Large intestine (tissue), 3 donors: ENCODE data around the gene RUVBL2. TPM values are rescaled to one million over a fixed set of nuclear protein-coding genes. Genes with fewer than 3 reads are reported as not detected.

ENCODE experiments used
- DNase-seq, 2 donors: peaks; one replicate each; pipeline versions ENCODE4 v3.0.0 to v3.0.0-alpha.2; 2013
- H3K27ac ChIP-seq: one replicate; pipeline ENCODE4 v1.5.1; 2013; ENCODE audit warnings: low read length
- H3K27me3 ChIP-seq: 2 replicates; pipeline ENCODE4 v1.6.1; 2013; ENCODE audit warnings: low read length; ENCODE audit not compliant: control insufficient read depth, insufficient read depth
- H3K36me3 ChIP-seq: 2 replicates; pipeline ENCODE4 v1.6.1; 2013; ENCODE audit warnings: low read length; ENCODE audit not compliant: control insufficient read depth, insufficient read depth
- H3K4me1 ChIP-seq: one replicate; pipeline ENCODE4 v1.6.1; 2013; ENCODE audit warnings: low read length; ENCODE audit not compliant: control insufficient read depth, insufficient read depth
- H3K4me3 ChIP-seq: one replicate; pipeline ENCODE4 v1.5.1; 2013; ENCODE audit warnings: low read length
- H3K9me3 ChIP-seq: one replicate; pipeline ENCODE4 v1.6.1; 2013; ENCODE audit warnings: mild to moderate bottlenecking, low read depth, low read length, moderate library complexity; ENCODE audit not compliant: control insufficient read depth
- WGBS: methylation state at CpG from one replicate; pipeline ENCODE4 v1.1.5; 2013; ENCODE audit warnings: low lambda C conversion rate; ENCODE audit not compliant: insufficient coverage; 5-methylcytosine and 5-hydroxymethylcytosine counted together
- polyA plus RNA-seq: library from polyadenylated mRNA; unstranded; fragments of 120-200 nt; gene quantifications from one replicate; pipeline ENCODE4 v1.2.1, GENCODE V29; 2013

RUVBL2 gene
- polyA plus RNA-seq, 1 donor: 65.0 TPM

DNA sequence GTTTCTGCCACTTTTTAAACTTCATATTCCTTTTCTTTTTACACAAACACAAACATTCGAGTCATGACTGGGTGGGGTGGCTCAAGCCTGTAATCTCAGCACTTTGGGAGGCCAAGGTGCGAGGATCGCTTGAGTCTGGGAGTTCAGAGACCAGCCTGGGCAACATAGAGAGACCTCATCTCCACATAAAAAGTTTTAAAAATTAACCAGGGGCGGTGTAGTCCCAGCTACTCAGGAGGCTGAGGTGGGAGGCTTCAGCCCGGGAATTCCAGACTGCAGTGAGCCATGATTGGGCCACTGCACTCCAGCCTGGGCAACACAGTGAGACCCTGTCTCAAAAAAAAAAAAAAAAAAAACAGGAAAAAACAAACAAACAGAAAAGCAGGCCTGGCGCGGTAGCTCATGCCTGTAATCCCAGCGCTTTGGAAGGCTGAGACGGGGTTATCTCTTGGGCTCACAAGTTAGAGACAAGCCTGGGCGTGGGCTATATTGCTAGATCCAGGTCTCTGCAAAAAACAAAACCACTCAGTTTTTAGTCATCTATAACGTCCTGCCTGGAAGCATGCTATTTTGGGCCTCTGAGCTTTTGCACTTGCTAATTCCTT is 39.6 kb upstream of the RUVBL2 start:
- WGBS: no CpG with 5 or more reads among the region's 11 CpGs
- Histone ChIP-seq H3K4me1 (peaks cover 18% of the 10 kb centered on the region), H3K27ac (peak overlapping the region; percentile 69), H3K36me3 (peaks cover 9% of the 10 kb centered on the region), H3K4me3 (peak overlapping the region; percentile 36), H3K27me3 (no peaks in the 10 kb centered on the region), H3K9me3 (no peaks in the 10 kb centered on the region)
- peak in 1 of 2 donors; percentile 51 for DNase-seq

DNA sequence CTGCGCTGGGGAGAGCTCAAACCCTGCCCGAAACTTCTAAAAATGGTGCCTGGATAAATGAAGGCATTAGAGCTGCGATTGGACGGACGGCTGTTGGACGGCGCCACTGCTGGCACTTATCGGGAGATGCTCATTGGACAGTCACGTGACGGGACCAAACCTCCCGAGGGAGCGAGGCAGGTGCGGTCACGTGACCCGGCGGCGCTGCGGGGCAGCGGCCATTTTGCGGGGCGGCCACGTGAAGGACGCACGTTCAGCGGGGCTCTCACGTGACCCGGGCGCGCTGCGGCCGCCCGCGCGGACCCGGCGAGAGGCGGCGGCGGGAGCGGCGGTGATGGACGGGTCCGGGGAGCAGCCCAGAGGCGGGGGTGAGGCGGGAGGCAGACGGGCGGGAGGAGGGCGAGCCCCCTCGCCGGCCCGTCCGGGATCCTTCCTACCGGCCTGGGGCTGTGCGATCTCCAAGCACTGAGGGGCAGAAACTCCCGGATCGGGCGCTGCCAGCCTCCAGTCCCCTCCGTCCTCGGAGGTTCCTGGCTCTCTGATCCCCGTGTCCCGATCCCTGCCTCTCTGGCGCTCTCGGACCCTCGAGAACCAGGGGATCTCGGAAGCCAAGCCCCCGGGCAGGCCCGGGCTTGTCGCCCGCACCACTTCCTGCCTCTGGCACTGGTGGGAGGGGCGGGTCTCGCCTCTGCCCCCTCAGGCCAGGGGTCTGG is 38.9 kb upstream of the RUVBL2 start, which contains the start of gene BAX:
TSS of gene BAX (plus strand) at position 281 of the 713 bp plus-strand sequence. CDS start at position 335, 54 bp downstream.
- WGBS: no CpG with 5 or more reads among the region's 71 CpGs
- H3K36me3 ChIP-seq: peaks cover 9% of the 10 kb centered on the region
- peak within 1 kb of the TSS; percentile 99 for H3K4me3 ChIP-seq
- peak within 1 kb of the TSS; percentile 76 for H3K27ac ChIP-seq
- no peaks in the 10 kb centered on the region for H3K9me3 ChIP-seq
- peaks cover 18% of the 10 kb centered on the region for H3K4me1 ChIP-seq
- no peaks in the 10 kb centered on the region for H3K27me3 ChIP-seq
- DNase-seq: peak; percentile 97 to 99

DNA sequence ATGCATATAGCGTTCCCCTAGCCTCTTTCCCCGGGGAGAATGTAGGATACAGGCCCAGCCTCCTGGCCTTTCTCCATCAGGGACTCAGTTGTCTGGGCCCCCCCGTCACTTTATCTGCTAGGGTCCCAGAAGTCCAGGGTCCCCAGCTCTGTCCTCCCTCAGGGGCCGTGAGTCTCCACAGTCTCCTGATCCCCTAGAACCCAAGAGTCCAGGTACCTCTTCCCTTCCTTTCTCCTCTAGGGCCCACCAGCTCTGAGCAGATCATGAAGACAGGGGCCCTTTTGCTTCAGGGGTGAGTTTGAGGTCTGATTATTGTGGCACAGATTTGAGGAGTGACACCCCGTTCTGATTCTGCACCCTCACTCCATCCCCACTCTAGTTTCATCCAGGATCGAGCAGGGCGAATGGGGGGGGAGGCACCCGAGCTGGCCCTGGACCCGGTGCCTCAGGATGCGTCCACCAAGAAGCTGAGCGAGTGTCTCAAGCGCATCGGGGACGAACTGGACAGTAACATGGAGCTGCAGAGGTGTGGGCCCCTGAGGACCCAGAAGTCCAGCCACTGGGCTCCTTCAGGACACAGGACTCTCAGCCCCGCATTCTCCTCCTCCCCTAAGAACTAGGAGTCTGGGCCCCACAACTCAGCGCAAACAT is 38.3 kb upstream of the RUVBL2 start:
- Histone ChIP-seq H3K27me3 (no peaks in the 10 kb centered on the region), H3K36me3 (peaks cover 9% of the 10 kb centered on the region), H3K9me3 (no peaks in the 10 kb centered on the region), H3K27ac (peak overlapping the region; percentile 76), H3K4me3 (peak overlapping the region; percentile 99), H3K4me1 (peaks cover 19% of the 10 kb centered on the region)
- WGBS: no CpG with 5 or more reads among the region's 16 CpGs
- no peak for DNase-seq

DNA sequence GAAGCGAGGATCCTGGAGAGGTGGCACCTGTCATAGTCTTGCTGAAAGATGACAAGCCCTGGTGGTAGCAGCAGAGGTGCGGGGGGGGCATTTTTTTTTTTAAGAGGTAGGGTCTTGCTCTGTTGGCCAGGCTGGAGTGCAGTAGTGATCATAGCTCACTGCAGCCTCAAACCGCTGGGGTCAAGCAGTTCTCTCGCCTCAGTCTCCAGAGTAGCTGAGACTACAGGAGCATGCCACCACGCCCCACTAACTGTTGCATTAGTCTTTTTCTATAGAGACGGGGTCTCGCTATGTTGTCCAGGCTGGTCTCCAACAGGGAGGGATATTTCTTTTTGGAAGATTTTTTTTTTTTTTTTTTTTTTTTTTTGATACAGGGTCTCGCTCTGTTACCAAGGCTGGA is 35.7 kb upstream of the RUVBL2 start:
- H3K27me3 ChIP-seq: no peaks in the 10 kb centered on the region
- no peak overlapping the region for H3K27ac ChIP-seq
- WGBS: no CpG with 5 or more reads among the region's 8 CpGs
- no peak overlapping the region for H3K4me3 ChIP-seq
- H3K9me3 ChIP-seq: no peaks in the 10 kb centered on the region
- peaks cover 38% of the 10 kb centered on the region for H3K4me1 ChIP-seq
- DNase-seq: no peak
- peaks cover 9% of the 10 kb centered on the region for H3K36me3 ChIP-seq

DNA sequence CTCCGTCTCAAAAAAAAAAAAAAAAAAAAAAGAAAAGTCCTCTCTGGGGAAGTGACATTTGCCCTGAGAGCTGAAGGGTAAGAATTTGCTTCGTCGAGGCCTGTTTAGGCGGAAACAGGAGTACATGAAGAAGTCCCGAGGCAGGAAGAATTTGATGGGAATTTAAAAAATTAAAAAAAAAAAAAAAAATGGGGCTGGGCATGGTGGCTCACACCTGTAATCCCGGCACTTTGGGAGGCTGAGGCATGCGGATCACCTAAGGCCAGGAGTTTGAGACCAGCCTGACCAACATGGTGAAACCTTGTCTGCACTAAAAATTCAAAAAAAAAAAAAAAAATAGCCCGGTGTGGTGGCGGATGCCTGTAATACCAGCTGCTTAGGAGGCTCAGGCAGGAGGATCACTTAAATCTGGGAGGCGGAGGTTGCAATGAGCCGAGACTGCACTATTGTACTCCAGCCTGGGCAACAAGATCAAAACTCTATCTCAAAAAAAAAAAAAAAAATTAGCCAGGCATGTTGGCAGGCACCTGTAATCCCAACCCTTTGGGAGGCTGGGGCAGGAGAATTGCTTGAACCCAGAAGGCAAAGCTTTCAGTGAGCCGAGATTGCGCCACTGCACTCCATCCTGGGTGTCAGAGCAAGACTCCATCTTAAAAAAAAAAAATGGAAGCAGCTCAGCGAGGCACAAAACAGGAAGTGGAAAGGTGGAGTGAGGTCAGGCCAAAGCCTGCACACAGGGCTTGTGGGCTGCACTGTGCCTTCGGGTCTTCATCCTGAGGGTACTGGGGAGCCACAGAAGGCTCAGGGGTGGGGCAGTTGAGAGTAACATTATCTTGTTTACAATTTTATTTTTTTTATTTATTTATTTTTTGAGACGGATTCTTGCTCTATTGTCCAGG is 34.1 kb upstream of the RUVBL2 start:
- no peaks in the 10 kb centered on the region for H3K27me3 ChIP-seq
- H3K4me3 ChIP-seq: no peak overlapping the region
- no peak overlapping the region for H3K27ac ChIP-seq
- H3K4me1 ChIP-seq: peaks cover 40% of the 10 kb centered on the region
- no peak for DNase-seq
- H3K9me3 ChIP-seq: no peaks in the 10 kb centered on the region
- H3K36me3 ChIP-seq: peaks cover 9% of the 10 kb centered on the region
- no CpG with 5 or more reads among the region's 16 CpGs for WGBS

DNA sequence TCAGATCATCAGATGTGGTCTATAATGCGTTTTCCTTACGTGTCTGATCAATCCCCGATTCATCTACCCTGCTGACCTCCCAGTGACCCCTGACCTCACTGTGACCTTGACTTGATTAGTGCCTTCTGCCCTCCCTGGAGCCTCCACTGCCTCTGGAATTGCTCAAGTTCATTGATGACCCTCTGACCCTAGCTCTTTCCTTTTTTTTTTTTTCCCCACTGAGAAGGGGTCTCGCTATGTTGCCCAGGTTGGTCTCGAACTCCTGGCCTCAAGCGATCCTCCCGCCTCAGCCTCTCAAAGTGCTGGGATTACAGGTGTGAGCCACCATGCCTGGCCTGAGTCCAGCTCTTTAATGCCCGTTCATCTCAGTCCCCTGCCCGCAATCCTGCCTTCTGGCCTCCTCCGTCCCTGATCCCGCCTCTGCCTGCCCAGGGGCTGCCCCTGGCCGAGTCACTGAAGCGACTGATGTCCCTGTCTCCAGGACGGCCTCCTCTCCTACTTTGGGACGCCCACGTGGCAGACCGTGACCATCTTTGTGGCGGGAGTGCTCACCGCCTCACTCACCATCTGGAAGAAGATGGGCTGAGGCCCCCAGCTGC is 32.5 kb upstream of the RUVBL2 start:
- Histone ChIP-seq H3K27ac (peak overlapping the region; percentile 97), H3K4me1 (peaks cover 32% of the 10 kb centered on the region), H3K4me3 (no peak overlapping the region), H3K36me3 (peaks cover 13% of the 10 kb centered on the region), H3K9me3 (peaks cover 3% of the 10 kb centered on the region), H3K27me3 (no peaks in the 10 kb centered on the region)
- peak in 1 of 2 donors; percentile 37 for DNase-seq
- WGBS: no CpG with 5 or more reads among the region's 19 CpGs

DNA sequence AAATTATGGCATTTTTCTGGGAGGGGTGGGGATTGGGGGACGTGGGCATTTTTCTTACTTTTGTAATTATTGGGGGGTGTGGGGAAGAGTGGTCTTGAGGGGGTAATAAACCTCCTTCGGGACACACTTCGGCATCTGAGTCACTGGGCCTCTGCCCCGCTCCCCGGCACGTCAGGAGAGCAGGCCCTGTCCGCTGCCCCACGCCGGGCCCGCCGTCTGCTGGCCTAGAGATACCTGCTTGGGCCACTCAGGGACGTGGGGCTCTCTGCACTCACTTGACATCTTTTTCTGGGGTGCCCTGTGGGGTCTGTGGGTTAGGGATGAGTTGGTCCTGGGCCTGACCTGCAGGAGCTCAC is 32.0 kb upstream of the RUVBL2 start:
- DNase-seq: no peak
- Histone ChIP-seq H3K4me1 (peaks cover 29% of the 10 kb centered on the region), H3K27me3 (no peaks in the 10 kb centered on the region), H3K4me3 (peak overlapping the region; percentile 57), H3K9me3 (peaks cover 7% of the 10 kb centered on the region), H3K27ac (peak overlapping the region; percentile 97), H3K36me3 (peaks cover 15% of the 10 kb centered on the region)
- WGBS: no CpG with 5 or more reads among the region's 12 CpGs

DNA sequence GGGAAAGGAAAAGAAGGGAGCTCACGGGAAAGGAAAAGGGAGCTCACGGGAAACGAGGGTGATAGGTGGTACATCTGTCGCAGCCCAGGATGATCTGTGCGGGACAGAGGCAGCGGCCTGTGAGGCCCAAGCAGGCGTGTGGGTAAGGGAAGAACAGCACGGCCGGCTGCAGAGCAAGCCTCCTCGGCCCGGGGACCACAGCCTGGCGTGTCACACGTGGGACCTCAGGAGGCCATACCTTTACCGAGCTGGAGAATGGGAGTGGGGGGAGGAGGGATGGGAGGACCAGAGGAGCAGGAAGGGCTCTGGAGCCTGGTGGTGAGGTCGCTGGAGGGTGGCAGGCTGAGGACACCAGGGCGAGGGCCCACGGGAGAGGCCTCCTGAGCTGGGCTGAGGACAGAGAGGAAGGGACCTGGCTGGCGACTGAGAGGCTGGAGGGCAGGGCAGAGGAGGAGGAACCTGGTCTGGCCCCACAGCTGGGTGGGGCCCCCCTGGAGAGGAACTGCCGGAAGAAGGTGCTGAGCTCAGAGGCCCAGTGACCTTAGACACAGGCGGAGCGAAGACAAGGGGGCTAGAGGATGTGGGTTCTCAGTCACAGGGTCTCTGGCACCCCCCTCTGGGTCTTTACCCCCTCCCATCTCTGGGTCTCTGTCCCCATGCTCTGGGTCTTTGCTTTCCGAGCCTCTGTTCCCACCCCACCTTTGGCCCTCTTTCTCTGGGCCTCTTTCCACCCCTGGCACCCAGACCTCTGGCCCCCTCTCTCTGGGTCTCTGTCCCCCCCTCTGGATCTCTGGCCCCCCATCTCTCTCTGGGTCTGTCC is 31.4 kb upstream of the RUVBL2 start:
- H3K36me3 ChIP-seq: peaks cover 20% of the 10 kb centered on the region
- H3K9me3 ChIP-seq: peaks cover 7% of the 10 kb centered on the region
- WGBS: no CpG with 5 or more reads among the region's 22 CpGs
- peak; percentile 91 to 95 for DNase-seq
- peak overlapping the region; percentile 57 for H3K4me3 ChIP-seq
- peak overlapping the region; percentile 97 for H3K27ac ChIP-seq
- H3K4me1 ChIP-seq: peaks cover 29% of the 10 kb centered on the region
- no peaks in the 10 kb centered on the region for H3K27me3 ChIP-seq

DNA sequence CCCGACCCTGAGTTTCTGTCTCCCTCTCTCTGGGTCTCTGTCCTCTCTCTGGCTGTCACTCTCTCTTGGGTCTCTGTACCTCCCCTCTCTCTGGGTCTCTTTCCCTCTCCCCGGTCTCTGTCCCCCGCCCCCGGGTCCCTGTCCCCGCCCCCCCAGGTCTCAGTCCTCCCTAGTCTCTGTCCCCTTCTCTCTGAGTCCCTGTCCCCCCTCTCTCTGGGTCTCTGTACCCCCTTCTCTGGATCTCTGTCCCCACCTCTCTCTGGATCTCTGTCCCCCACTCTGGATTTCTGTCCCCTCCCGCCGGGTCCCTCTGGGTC is 30.9 kb upstream of the RUVBL2 start:
- no peak for DNase-seq
- peak overlapping the region; percentile 57 for H3K4me3 ChIP-seq
- no peaks in the 10 kb centered on the region for H3K27me3 ChIP-seq
- peaks cover 7% of the 10 kb centered on the region for H3K9me3 ChIP-seq
- peak overlapping the region; percentile 97 for H3K27ac ChIP-seq
- WGBS: no CpG with 5 or more reads among the region's 7 CpGs
- peaks cover 19% of the 10 kb centered on the region for H3K36me3 ChIP-seq
- H3K4me1 ChIP-seq: peaks cover 29% of the 10 kb centered on the region
